Pancreas (tissue), 10 donors: ENCODE results near the gene LMTK2. TPM values are rescaled to one million over a fixed set of nuclear protein-coding genes. Genes with fewer than 3 reads are reported as not detected.
A peak's percentile ranks its signal among the peaks of the same experiment; 100 is the strongest.

ENCODE experiments used
- ATAC-seq, 4 donors: fragments of 200-7000 bp; cut with Tn5 transposase; one replicate each; pipeline versions ENCODE4 v1.8.0 to v1.9.1; 2020; ENCODE audit warnings: mild to moderate bottlenecking in 4 of 4, moderate library complexity in 4 of 4
- DNase-seq, 6 donors: peaks; one replicate each; pipeline ENCODE4 v3.0.0-alpha.2; 2020
- FAIRE-seq: peaks from 2 replicates; lab custom pipeline; 2012; peaks lifted over from hg19 to GRCh38; lab: Jason Lieb, UNC
- H3K27ac ChIP-seq, 4 donors: fragments of 200-600 bp; sonication (generic); 1 replicate in 3 of 4; 2 replicates in 1 of 4; pipeline versions ENCODE4 v1.5.0 to v1.8.0; 2020
- H3K27me3 ChIP-seq, 4 donors: fragments of 200-600 bp; one replicate each; pipeline ENCODE4 v1.8.0; 2021
- H3K36me3 ChIP-seq, 3 donors: fragments of 200-600 bp; sonication (generic) in 1 of 3; one replicate each; pipeline versions ENCODE4 v1.5.0 to v1.8.0; 2020 to 2021
- H3K4me1 ChIP-seq, 3 donors: fragments of 200-600 bp; one replicate each; pipeline ENCODE4 v1.8.0; 2021
- H3K4me3 ChIP-seq, 4 donors: fragments of 200-600 bp; sonication (generic) in 2 of 4; one replicate each; pipeline versions ENCODE4 v1.5.0 to v1.8.0; 2020 to 2021
- H3K9me3 ChIP-seq, 4 donors: fragments of 200-600 bp; one replicate each; pipeline ENCODE4 v1.8.0; 2021
- CTCF ChIP-seq, 4 donors: fragments of 200-600 bp; sonication (generic) in 3 of 4; IDR thresholded peaks; one replicate each; pipeline versions ENCODE4 v1.5.0 to v1.8.0; 2021; ENCODE audit warnings: antibody characterized with exemption in 4 of 4
- WGBS, 2 donors: extraction: QIAGEN DNeasy Blood & Tissue Kit; methylation state at CpG; one replicate each; pipeline ENCODE4 v1.1.7; 2013; 5-methylcytosine and 5-hydroxymethylcytosine counted together
- intact Hi-C, 3 donors: fragments of 100-400 bp; cut with DNase I; formaldehyde crosslinking; loops; one replicate each; pipeline versions ENCODE4 v1.11.1 to v1.14.2; 2022
- polyA plus RNA-seq, 2 donors: library from polyadenylated mRNA; stranded (reverse); fragments of 200-250 nt; gene quantifications; one replicate each; pipeline ENCODE4 v1.2.3, GENCODE V29; 2013
- total RNA-seq, 6 donors: library from RNA; stranded (reverse); fragmentation: NEBNext Ultra II Directional in 4 of 6; extraction: Animal tissue kit (Norgen Biotek cat#: 25700) in 4 of 6; gene quantifications; one replicate each; pipeline versions ENCODE4 v1.2.1 to v1.2.4, GENCODE V29; 2021 to 2023
- donor health status: healthy with polysubstance abuse.
- donor health status: DM: no; HTN: no; CAD: no; lungs with moderate emphysema.
- donor health status: DM: no; HTN: no; CAD: no.
- donor health status: control.
- donor health status: control.
- donor health status: Bipolar disorder and iron deficiency.
- donor health status: DM: yes; HTN: yes; CAD: no.
- donor health status: DM: no; HTN: no; CAD: no.
- donor health status: DM: no; HTN: no; CAD: no.
- donor health status: DM: yes; HTN: yes; CAD: no.

The LMTK2 gene
- total and polyA plus RNA-seq, 8 donors, result 5.9 to 20.0 (median 16.5) TPM

DNA sequence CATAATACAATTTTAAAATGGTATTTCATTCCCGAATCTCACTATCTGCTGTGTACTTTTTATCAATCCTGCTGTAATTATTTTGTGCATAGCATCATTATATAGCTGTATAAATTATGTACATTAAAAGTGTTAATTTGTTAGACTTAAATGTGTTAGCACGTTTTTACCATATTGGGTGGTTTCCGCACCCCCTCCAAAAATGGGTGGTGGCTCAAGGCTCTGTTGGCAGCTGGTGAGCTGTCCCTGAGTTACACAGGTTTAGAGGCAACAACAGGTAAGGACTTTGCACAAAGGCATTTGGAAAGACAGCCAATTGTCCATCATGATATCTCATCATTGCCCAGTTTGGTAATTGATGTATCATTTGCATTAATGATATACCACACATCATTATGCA, 18.6 kb upstream of the LMTK2 start:
- no peak for FAIRE-seq
- DNase-seq, result no peak

DNA sequence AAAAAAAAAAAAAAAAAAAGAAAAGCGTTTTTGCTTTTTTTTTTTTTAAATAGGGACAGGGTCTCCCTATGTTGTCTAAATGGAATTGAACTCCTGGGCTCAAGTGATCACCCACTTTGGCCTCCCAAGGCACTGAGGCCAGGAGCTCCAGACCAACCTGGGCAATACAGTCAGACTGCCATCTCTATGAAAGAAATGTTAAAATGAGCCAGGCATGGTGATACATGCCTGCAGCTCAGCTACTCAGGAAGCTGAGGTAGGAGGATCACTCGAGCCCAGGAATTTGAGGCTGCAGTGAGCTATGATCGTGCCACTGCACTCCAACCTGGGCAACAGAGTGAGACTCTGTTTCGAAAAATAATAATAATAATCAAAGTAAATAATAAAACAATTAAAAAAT, 16.5 kb upstream of the LMTK2 start:
- Histone ChIP-seq H3K27ac (no peak overlapping the region), H3K4me1 (no peaks in the 10 kb centered on the region), H3K9me3 (no peaks in the 10 kb centered on the region), H3K4me3 (no peak overlapping the region), H3K36me3 (no peaks in the 10 kb centered on the region), H3K27me3 (no peaks in the 10 kb centered on the region)
- intact Hi-C loops, result no loop called here
- DNase-seq (peak in 1 of 6 donors; percentile 0), ATAC-seq (no peak), FAIRE-seq (no peak)
- no peak for TF ChIP-seq CTCF (IDR thresholded peaks at IDR 0.05)
- 47 to 53% methylated on average over 3 to 4 of the region's 4 CpGs for WGBS, 2 donors

More for the DNA sequence above, 18.6 kb upstream of the LMTK2 start:
- Histone ChIP-seq H3K4me3 (no peak overlapping the region), H3K36me3 (no peaks in the 10 kb centered on the region), H3K9me3 (no peaks in the 10 kb centered on the region), H3K27ac (no peak overlapping the region), H3K27me3 (no peaks in the 10 kb centered on the region), H3K4me1 (no peaks in the 10 kb centered on the region)
- no peak for TF ChIP-seq CTCF (IDR thresholded peaks at IDR 0.05)
- intact Hi-C loops, result no loop called here
- WGBS, 2 donors, result 79 to 92% methylated on average over 3 of the region's 3 CpGs
- no peak for ATAC-seq

- H3K27ac ChIP-seq, result no peak overlapping the region
- ATAC-seq, result no peak
- 69 to 71% methylated on average over 2 of the region's 2 CpGs for WGBS, 2 donors
- DNase-seq, result no peak
- H3K27me3 ChIP-seq, result no peaks in the 10 kb centered on the region
- no peak for FAIRE-seq
- H3K4me3 ChIP-seq, result no peak overlapping the region
- H3K9me3 ChIP-seq, result no peaks in the 10 kb centered on the region
- no peaks in the 10 kb centered on the region for H3K4me1 ChIP-seq
- intact Hi-C loops, result no loop called here
- H3K36me3 ChIP-seq, result no peaks in the 10 kb centered on the region
- no peak for TF ChIP-seq CTCF (IDR thresholded peaks at IDR 0.05)
Measured at GRCh38 chr7:98091061-98091460, 15.6 kb upstream of the LMTK2 start.

DNA sequence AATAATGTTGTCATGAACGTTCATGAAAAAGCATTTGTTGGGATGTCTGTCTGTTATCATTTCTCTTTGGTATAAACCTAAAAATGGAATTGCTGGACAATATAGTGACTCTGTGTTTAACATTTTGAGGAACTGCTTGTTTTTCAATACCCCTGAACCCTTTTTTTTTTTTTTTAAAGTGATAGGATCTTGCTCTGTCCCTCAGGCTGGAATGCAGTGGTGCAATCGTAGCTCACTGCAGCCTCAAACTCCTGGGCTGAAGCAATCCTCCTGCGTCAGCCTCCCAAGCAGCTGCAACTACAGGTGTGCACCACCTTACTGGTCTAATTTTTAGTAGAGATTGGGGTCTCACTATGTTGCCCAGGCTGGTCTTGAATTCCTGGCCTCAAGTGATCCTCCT, 15.1 kb upstream of the LMTK2 start:
- FAIRE-seq, result no peak
- H3K9me3 ChIP-seq, result no peaks in the 10 kb centered on the region
- no peaks in the 10 kb centered on the region for H3K27me3 ChIP-seq
- no peak overlapping the region for H3K4me3 ChIP-seq
- DNase-seq, result peak in 1 of 6 donors; percentile 3
- WGBS, 2 donors, result 74 to 75% methylated on average over 3 of the region's 3 CpGs
- intact Hi-C loops, result no loop called here
- no peak overlapping the region for H3K27ac ChIP-seq
- H3K36me3 ChIP-seq, result no peaks in the 10 kb centered on the region
- H3K4me1 ChIP-seq, result no peaks in the 10 kb centered on the region
- ATAC-seq, result no peak
- TF ChIP-seq CTCF (IDR thresholded peaks at IDR 0.05), result no peak

GRCh38 chr7:98097042-98097645, 9.5 kb upstream of the LMTK2 start:
- H3K27me3 ChIP-seq, result no peaks in the 10 kb centered on the region
- ATAC-seq (no peak), FAIRE-seq (no peak), DNase-seq (no peak)
- no peaks in the 10 kb centered on the region for H3K4me1 ChIP-seq
- no peak for TF ChIP-seq CTCF (IDR thresholded peaks at IDR 0.05)
- no peaks in the 10 kb centered on the region for H3K36me3 ChIP-seq
- H3K4me3 ChIP-seq, result no peak overlapping the region
- H3K27ac ChIP-seq, result no peak overlapping the region
- intact Hi-C loops, result no loop called here
- WGBS, 2 donors, result 95 to 100% methylated on average over 1 of the region's 1 CpG
- H3K9me3 ChIP-seq, result peaks cover 0 to 5% (median 0%) of the 10 kb centered on the region in 4 donors
